Measurements from ENCODE around the gene FRAT1.

GRCh38 chr10:97341416-97341815 lies 22.3 kb downstream of the FRAT1 start:
- TF ChIP-seq, protein P1, sequence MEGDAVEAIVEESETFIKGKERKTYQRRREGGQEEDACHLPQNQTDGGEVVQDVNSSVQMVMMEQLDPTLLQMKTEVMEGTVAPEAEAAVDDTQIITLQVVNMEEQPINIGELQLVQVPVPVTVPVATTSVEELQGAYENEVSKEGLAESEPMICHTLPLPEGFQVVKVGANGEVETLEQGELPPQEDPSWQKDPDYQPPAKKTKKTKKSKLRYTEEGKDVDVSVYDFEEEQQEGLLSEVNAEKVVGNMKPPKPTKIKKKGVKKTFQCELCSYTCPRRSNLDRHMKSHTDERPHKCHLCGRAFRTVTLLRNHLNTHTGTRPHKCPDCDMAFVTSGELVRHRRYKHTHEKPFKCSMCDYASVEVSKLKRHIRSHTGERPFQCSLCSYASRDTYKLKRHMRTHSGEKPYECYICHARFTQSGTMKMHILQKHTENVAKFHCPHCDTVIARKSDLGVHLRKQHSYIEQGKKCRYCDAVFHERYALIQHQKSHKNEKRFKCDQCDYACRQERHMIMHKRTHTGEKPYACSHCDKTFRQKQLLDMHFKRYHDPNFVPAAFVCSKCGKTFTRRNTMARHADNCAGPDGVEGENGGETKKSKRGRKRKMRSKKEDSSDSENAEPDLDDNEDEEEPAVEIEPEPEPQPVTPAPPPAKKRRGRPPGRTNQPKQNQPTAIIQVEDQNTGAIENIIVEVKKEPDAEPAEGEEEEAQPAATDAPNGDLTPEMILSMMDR (IDR thresholded peaks at IDR 0.05): no peak
- TF ChIP-seq POLR2A (IDR thresholded peaks at IDR 0.05): no peak
